Stimulated activated CD4-positive, alpha-beta T cell treated with anti-CD3 and anti-CD28 coated beads, Interleukin-1b, Interleukin-23, amount 100 ng/mL, for 48 hours (primary cell): ENCODE results near the gene VPS13D.
A peak's percentile ranks its signal among the peaks of the same experiment; 100 is the strongest.

ENCODE experiments used
- DNase-seq: peaks from one replicate; pipeline ENCODE4 v3.0.0-alpha.2; 2020

The VPS13D gene

GRCh38 chr1:12435639-12436344 lies 206.0 kb downstream of the VPS13D start:
- DNase-seq: peak; percentile 69

- DNase-seq: no peak
Observed at GRCh38 chr1:12436345-12436658, 206.5 kb downstream of the VPS13D start.

- no peak for DNase-seq
Observed at GRCh38 chr1:12436817-12437599, 207.2 kb downstream of the VPS13D start.

GRCh38 chr1:12437629-12438028 lies 207.8 kb downstream of the VPS13D start:
- DNase-seq: no peak

GRCh38 chr1:12438349-12438924 lies 208.6 kb downstream of the VPS13D start:
- peak; percentile 44 for DNase-seq

GRCh38 chr1:12439073-12439472 lies 209.2 kb downstream of the VPS13D start:
- no peak for DNase-seq

- no peak for DNase-seq
Observed at GRCh38 chr1:12441414-12442105, 211.7 kb downstream of the VPS13D start.

- DNase-seq: no peak
Observed at GRCh38 chr1:12442217-12442616, 212.4 kb downstream of the VPS13D start.

GRCh38 chr1:12443151-12443550 lies 213.3 kb downstream of the VPS13D start:
- DNase-seq: no peak

GRCh38 chr1:12444329-12444841 lies 214.6 kb downstream of the VPS13D start:
- no peak for DNase-seq

GRCh38 chr1:12445257-12445656 lies 215.4 kb downstream of the VPS13D start:
- no peak for DNase-seq

GRCh38 chr1:12446593-12446992 lies 216.8 kb downstream of the VPS13D start:
- DNase-seq: no peak

- no peak for DNase-seq
Observed at GRCh38 chr1:12447307-12447706, 217.5 kb downstream of the VPS13D start.

- no peak for DNase-seq
Observed at GRCh38 chr1:12447849-12448312, 218.1 kb downstream of the VPS13D start.

GRCh38 chr1:12448746-12449177 lies 218.9 kb downstream of the VPS13D start:
- no peak for DNase-seq

- no peak for DNase-seq
Observed at GRCh38 chr1:12450090-12450755, 220.4 kb downstream of the VPS13D start.

GRCh38 chr1:12450756-12451559 lies 221.1 kb downstream of the VPS13D start:
- no peak for DNase-seq

GRCh38 chr1:12451560-12451900 lies 221.7 kb downstream of the VPS13D start:
- DNase-seq: no peak

GRCh38 chr1:12452262-12452661 lies 222.4 kb downstream of the VPS13D start:
- no peak for DNase-seq

- no peak for DNase-seq
Observed at GRCh38 chr1:12453400-12454343, 223.8 kb downstream of the VPS13D start.
